Measurements from ENCODE around the gene SVOP. TPM values are rescaled to one million over a fixed set of nuclear protein-coding genes. Genes with fewer than 3 reads are reported as not detected.

SVOP gene, protein sequence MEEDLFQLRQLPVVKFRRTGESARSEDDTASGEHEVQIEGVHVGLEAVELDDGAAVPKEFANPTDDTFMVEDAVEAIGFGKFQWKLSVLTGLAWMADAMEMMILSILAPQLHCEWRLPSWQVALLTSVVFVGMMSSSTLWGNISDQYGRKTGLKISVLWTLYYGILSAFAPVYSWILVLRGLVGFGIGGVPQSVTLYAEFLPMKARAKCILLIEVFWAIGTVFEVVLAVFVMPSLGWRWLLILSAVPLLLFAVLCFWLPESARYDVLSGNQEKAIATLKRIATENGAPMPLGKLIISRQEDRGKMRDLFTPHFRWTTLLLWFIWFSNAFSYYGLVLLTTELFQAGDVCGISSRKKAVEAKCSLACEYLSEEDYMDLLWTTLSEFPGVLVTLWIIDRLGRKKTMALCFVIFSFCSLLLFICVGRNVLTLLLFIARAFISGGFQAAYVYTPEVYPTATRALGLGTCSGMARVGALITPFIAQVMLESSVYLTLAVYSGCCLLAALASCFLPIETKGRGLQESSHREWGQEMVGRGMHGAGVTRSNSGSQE
- total RNA-seq (not detected), total RNA-seq (0 to 0.19 (median 0) reads per million in 172 experiments)
- polyA plus RNA-seq (2013, experiment 1 of 2): not detected
- polyA plus RNA-seq (2013, experiment 2 of 2): not detected

DNA sequence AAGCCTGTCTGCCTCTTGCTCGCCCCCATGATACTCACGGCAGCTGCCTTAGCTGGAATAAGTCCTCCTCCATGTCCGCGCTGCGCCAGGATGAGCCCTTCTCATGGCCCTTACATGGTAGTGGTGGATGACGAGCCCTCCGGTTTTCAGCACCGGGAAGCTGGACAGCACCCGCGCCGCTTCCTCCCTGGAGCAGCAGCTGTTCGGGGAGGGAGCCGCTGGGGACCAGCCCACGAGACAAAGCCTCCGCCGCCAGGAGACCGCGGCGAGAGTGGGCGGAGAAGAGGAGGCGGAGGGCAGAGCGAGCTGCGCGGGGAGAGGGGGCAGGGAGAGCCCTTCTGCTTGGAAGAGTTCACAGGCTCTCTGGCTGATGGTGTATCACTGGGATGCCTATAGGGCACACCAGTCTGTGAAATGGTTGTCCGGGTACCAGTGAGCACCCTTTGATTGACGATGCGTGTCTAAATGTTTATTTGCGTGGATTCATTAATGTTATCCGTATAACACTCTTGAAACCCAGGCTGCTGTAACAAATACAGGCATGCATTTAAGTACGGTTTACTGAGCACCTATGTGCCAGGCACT, at the start of gene SVOP:
SVOP (minus strand) TSS at position 273 of the 585 bp plus-strand sequence; CDS start at position 73, 200 bp downstream.
- H3K4me1 ChIP-seq (ENCODE audit: insufficient read depth, low read length): peaks cover 5% of the 10 kb centered on the region
- ATAC-seq (ENCODE audit: poor library complexity) (no peak), DNase-seq (peak in 9 of 14 experiments; percentile 1 to 45 (median 6))
- H3K27me3 ChIP-seq (ENCODE audit: control insufficient read depth in 1 of 2, insufficient read depth in 2 of 2, low read length in 2 of 2): peaks cover 25 to 31% of the 10 kb centered on the region in 2 experiments
- no peak within 1 kb of the TSS for H3K4me3 Mint-ChIP-seq
- POLR2A ChIA-PET: no interaction called here
- TF ChIP-seq, protein P1, sequence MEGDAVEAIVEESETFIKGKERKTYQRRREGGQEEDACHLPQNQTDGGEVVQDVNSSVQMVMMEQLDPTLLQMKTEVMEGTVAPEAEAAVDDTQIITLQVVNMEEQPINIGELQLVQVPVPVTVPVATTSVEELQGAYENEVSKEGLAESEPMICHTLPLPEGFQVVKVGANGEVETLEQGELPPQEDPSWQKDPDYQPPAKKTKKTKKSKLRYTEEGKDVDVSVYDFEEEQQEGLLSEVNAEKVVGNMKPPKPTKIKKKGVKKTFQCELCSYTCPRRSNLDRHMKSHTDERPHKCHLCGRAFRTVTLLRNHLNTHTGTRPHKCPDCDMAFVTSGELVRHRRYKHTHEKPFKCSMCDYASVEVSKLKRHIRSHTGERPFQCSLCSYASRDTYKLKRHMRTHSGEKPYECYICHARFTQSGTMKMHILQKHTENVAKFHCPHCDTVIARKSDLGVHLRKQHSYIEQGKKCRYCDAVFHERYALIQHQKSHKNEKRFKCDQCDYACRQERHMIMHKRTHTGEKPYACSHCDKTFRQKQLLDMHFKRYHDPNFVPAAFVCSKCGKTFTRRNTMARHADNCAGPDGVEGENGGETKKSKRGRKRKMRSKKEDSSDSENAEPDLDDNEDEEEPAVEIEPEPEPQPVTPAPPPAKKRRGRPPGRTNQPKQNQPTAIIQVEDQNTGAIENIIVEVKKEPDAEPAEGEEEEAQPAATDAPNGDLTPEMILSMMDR (IDR thresholded peaks at IDR 0.05): no peak
- H3K27ac Mint-ChIP-seq: no peak within 1 kb of the TSS
- no peak within 1 kb of the TSS for H3K4me3 ChIP-seq (ENCODE audit: low read length)
- H3K36me3 Mint-ChIP-seq (ENCODE audit: low read depth): no peaks in the 10 kb centered on the region
- H3K9me3 Mint-ChIP-seq: no peaks in the 10 kb centered on the region
- peaks cover 0 to 5% of the 10 kb centered on the region in 2 experiments for H3K9me3 ChIP-seq (ENCODE audit: control insufficient read depth in 1 of 2, insufficient read depth in 1 of 2, low read length in 2 of 2)
- H3K27me3 Mint-ChIP-seq: peaks cover 55% of the 10 kb centered on the region
- H3K4me1 Mint-ChIP-seq (ENCODE audit: low read depth): no peaks in the 10 kb centered on the region
- intact Hi-C loops (cut with DNase I, micrococcal nuclease): no loop called here
- CTCF ChIA-PET: no interaction called here
- H3K36me3 ChIP-seq (ENCODE audit: insufficient read depth, low read length): no peaks in the 10 kb centered on the region
- H3K27ac ChIP-seq (ENCODE audit: low read depth in 1 of 2, low read length in 2 of 2): no peak within 1 kb of the TSS

DNA sequence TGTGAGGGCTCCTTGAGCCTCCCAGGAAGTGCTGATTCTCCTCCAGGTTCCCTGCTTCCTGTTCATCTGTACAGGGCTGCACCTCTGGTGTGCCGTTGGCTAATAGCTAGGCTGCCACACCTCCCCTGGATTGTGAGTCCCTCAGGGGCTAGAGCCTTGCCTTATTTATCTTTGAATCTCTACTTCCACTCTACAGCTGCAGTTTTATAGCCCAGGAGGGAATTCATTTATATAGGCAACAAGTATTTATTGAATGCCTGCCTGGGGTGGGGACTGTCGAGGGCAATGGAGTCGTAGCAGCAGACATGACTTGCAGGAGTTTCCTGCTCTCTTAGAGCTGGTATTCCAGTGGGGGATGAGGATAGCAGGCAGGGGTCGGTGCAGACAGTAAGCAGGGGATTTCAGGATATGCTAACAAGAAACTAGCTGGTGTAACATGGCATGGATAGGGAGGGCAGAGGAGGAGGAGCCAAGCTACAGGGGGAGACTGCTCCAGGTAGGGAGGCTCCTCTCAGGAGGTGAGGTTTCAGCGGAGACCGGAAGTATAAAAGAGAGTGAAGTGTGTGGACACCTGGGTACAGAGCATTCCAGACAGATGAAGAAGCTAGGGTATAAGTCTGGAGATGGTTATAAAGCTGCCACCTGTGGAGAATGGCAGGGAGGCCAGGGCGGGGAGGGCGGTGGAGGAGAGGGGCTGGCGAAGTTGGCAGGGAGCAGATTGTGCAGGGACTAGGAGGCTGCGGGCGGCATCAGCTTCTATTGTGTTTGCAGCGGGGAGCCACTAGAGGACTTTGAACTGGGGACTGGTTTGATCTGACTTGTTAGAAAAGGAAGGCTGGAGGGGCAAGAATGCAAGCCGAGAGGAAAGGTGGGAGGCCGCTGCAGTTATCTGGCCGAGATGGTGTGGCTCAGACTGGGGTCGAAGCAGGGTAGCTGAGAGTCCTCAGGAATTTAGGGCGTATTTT, 48.7 kb upstream of the SVOP start:
- H3K4me3 ChIP-seq (ENCODE audit: low read length): no peak overlapping the region
- ChIA-PET CTCF (interaction anchor here (2.4 kb wide), 1 partner anchor 23 kb away, joined by 7 read pairs; the partner anchor contains the start of gene ALKBH2), POLR2A (interaction anchor here (1.1 kb wide), 1 partner anchor 18 kb away, joined by 3 read pairs; no protein-coding TSS in a partner anchor)
- H3K27ac Mint-ChIP-seq: no peak overlapping the region
- no peaks in the 10 kb centered on the region for H3K9me3 Mint-ChIP-seq
- intact Hi-C loops (cut with DNase I, micrococcal nuclease): no loop called here
- H3K27ac ChIP-seq (ENCODE audit: low read depth in 1 of 2, low read length in 2 of 2): no peak overlapping the region
- H3K4me1 ChIP-seq (ENCODE audit: insufficient read depth, low read length): no peaks in the 10 kb centered on the region
- H3K36me3 Mint-ChIP-seq (ENCODE audit: low read depth): peaks cover 80% of the 10 kb centered on the region
- no peaks in the 10 kb centered on the region for H3K4me1 Mint-ChIP-seq (ENCODE audit: low read depth)
- H3K36me3 ChIP-seq (ENCODE audit: insufficient read depth, low read length): peaks cover 54% of the 10 kb centered on the region
- no peaks in the 10 kb centered on the region for H3K9me3 ChIP-seq (ENCODE audit: control insufficient read depth in 1 of 2, insufficient read depth in 1 of 2, low read length in 2 of 2)
- no peaks in the 10 kb centered on the region for H3K27me3 Mint-ChIP-seq
- DNase-seq (no peak), ATAC-seq (ENCODE audit: poor library complexity) (no peak)
- TF ChIP-seq, protein P1 (IDR thresholded peaks at IDR 0.05): no peak
- no peaks in the 10 kb centered on the region for H3K27me3 ChIP-seq (ENCODE audit: control insufficient read depth in 1 of 2, insufficient read depth in 2 of 2, low read length in 2 of 2)
- no peak overlapping the region for H3K4me3 Mint-ChIP-seq

DNA sequence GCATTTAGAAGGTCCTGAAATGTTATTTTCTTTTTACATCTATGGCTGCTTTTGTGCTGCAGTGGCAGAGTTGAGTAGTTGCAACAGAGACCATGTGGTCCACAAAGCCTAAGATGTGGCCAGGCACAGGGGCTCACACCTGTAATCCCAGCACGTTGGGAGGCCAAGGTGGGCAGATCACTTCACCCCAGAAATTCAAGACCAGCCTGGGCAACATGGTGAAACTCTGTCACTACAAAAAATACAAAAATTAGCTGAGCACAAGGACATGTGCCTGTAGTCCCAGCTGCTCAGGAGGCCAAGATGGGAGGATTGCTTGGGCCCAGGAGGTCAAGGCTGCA, 45.0 kb upstream of the SVOP start:
- Histone ChIP-seq H3K4me3 (ENCODE audit: low read length) (no peak overlapping the region), H3K4me1 (ENCODE audit: insufficient read depth, low read length) (no peaks in the 10 kb centered on the region), H3K27ac (ENCODE audit: low read depth in 1 of 2, low read length in 2 of 2) (no peak overlapping the region), H3K36me3 (ENCODE audit: insufficient read depth, low read length) (peaks cover 31% of the 10 kb centered on the region), H3K27me3 (ENCODE audit: control insufficient read depth in 1 of 2, insufficient read depth in 2 of 2, low read length in 2 of 2) (no peaks in the 10 kb centered on the region), H3K9me3 (ENCODE audit: control insufficient read depth in 1 of 2, insufficient read depth in 1 of 2, low read length in 2 of 2) (no peaks in the 10 kb centered on the region)
- no peak overlapping the region for H3K27ac Mint-ChIP-seq
- no peak for DNase-seq
- H3K4me1 Mint-ChIP-seq (ENCODE audit: low read depth): peaks cover 5% of the 10 kb centered on the region
- ChIA-PET CTCF (no interaction called here), POLR2A (no interaction called here)
- peaks cover 51% of the 10 kb centered on the region for H3K36me3 Mint-ChIP-seq (ENCODE audit: low read depth)
- TF ChIP-seq, protein P1 (IDR thresholded peaks at IDR 0.05): no peak
- no peaks in the 10 kb centered on the region for H3K27me3 Mint-ChIP-seq
- H3K9me3 Mint-ChIP-seq: no peaks in the 10 kb centered on the region
- intact Hi-C loops (cut with DNase I, micrococcal nuclease): no loop called here
- ATAC-seq (ENCODE audit: poor library complexity): no peak
- no peak overlapping the region for H3K4me3 Mint-ChIP-seq
